ENCODE results near the gene MAPKAPK2.

Gene MAPKAPK2

GRCh38 chr1:206695733-206696132 is 11.0 kb downstream of the MAPKAPK2 start:
- H3K27me3 ChIP-seq (ENCODE audit: low read depth, low read length), result no peaks in the 10 kb centered on the region
- no peaks in the 10 kb centered on the region for H3K9me3 ChIP-seq (ENCODE audit: control insufficient read depth in 1 of 2, low read length in 2 of 2)
- H3K4me3 ChIP-seq (ENCODE audit: low read depth in 1 of 2, low read length in 2 of 2), result no peak overlapping the region
- peaks cover 0 to 10% of the 10 kb centered on the region in 2 donors for H3K36me3 ChIP-seq (ENCODE audit: control insufficient read depth in 1 of 2, insufficient read depth in 2 of 2, low read length in 2 of 2)
- H3K27ac ChIP-seq (ENCODE audit: low read length), result no peak overlapping the region
- peaks cover 50 to 95% of the 10 kb centered on the region in 2 donors for H3K4me1 ChIP-seq (ENCODE audit: control insufficient read depth in 1 of 2, insufficient read depth in 2 of 2, low read length in 2 of 2)

DNA sequence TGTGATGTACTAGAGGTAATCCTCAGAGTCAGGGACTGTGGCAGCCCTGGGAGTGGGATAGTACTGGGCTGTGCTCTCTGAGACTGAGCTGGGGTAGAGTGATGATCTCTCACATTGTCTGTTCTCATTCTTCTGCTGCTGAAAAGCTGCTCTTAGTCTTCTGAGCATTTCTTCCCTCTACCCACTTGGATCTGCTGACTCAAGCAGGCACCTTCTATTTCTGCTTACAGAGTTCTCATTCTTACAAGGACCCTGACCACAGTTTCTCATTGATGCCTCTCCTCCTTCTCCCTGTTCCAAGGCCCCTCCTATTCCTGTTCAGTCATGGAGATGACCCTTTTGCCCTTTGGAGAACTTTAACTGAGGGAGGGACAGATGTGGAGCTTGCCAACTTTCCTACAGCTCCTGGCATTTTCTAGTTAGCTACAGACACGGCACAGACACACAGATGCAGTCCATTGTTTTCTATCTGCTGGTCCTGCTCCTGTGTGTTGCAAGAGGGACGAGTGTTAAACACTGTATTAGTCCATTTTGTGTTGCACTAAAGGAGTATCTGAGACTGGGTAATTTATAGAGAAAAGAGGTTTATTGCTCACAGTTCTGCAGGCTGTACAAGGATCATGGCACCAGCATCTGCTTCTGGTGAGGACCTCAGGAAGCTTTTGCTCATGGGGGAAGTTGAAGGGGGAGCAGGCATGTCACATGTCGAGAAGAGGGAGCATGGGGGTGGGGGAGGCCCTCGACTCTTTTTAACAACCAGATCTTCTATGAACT is 12.3 kb downstream of the MAPKAPK2 start:
- Histone ChIP-seq H3K36me3 (ENCODE audit: control insufficient read depth in 1 of 2, insufficient read depth in 2 of 2, low read length in 2 of 2) (peaks cover 0 to 10% of the 10 kb centered on the region in 2 donors), H3K4me3 (ENCODE audit: low read depth in 1 of 2, low read length in 2 of 2) (no peak overlapping the region), H3K27me3 (ENCODE audit: low read depth, low read length) (no peaks in the 10 kb centered on the region), H3K27ac (ENCODE audit: low read length) (peak overlapping the region; percentile 1), H3K9me3 (ENCODE audit: control insufficient read depth in 1 of 2, low read length in 2 of 2) (no peaks in the 10 kb centered on the region), H3K4me1 (ENCODE audit: control insufficient read depth in 1 of 2, insufficient read depth in 2 of 2, low read length in 2 of 2) (peaks cover 47 to 90% of the 10 kb centered on the region in 2 donors)

DNA sequence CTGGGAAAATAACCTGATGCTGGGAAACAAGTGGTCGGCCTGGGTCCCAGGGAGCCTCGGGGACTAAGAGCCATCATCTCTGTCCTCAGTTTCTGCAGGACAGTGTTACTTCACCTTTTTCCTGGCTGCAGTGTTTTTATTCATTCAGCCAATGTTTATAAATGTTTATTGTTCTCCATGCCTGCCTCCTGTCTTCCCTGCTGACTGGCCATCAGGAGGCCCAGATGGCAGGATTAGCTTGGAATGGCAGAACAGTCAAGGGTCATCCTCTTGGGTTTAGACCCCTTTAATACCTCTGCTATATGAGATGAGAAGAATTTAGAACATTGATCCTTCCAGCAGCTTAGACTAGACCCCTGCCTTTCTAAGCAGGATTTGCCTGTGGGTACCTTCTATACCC is 13.3 kb downstream of the MAPKAPK2 start:
- H3K27ac ChIP-seq (ENCODE audit: low read length), result no peak overlapping the region

DNA sequence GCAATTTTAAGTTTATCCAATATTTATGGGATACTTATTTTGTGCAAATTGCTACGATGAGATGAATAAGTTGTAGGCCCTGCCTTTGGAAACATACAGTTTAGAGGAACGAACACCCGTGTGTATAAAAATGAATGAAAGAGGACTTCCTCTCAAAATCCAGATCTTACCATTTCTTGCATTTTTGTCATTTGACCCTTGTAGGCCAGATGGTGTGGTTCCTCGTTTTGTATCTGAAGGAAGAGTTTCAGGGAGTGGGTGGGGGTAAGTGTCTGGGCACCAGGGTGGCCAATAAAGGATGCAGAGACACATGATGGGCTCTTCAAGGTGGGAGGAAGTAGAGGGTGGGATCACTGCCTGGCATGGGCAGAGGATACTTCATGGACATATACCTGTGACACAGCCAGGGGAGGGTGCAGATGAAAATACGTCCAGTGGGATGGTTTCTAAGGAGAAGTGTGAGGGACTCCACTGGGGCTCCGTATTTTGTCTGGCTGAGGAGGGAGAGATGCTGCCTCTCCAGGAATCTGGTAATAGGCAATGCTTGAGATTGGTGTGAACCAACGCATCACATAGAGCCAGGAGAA is 14.4 kb downstream of the MAPKAPK2 start:
- H3K36me3 ChIP-seq (ENCODE audit: control insufficient read depth in 1 of 2, insufficient read depth in 2 of 2, low read length in 2 of 2), result peaks cover 0 to 10% of the 10 kb centered on the region in 2 donors
- H3K4me3 ChIP-seq (ENCODE audit: low read depth in 1 of 2, low read length in 2 of 2), result no peak overlapping the region
- peaks cover 35 to 82% of the 10 kb centered on the region in 2 donors for H3K4me1 ChIP-seq (ENCODE audit: control insufficient read depth in 1 of 2, insufficient read depth in 2 of 2, low read length in 2 of 2)
- H3K27me3 ChIP-seq (ENCODE audit: low read depth, low read length), result no peaks in the 10 kb centered on the region
- no peaks in the 10 kb centered on the region for H3K9me3 ChIP-seq (ENCODE audit: control insufficient read depth in 1 of 2, low read length in 2 of 2)
- no peak overlapping the region for H3K27ac ChIP-seq (ENCODE audit: low read length)

More for the DNA sequence above, 13.3 kb downstream of the MAPKAPK2 start:
- Histone ChIP-seq H3K27me3 (ENCODE audit: low read depth, low read length) (no peaks in the 10 kb centered on the region), H3K9me3 (ENCODE audit: control insufficient read depth in 1 of 2, low read length in 2 of 2) (no peaks in the 10 kb centered on the region), H3K4me1 (ENCODE audit: control insufficient read depth in 1 of 2, insufficient read depth in 2 of 2, low read length in 2 of 2) (peaks cover 43 to 86% of the 10 kb centered on the region in 2 donors), H3K36me3 (ENCODE audit: control insufficient read depth in 1 of 2, insufficient read depth in 2 of 2, low read length in 2 of 2) (peaks cover 0 to 10% of the 10 kb centered on the region in 2 donors), H3K4me3 (ENCODE audit: low read depth in 1 of 2, low read length in 2 of 2) (no peak overlapping the region)

GRCh38 chr1:206699626-206700025 is 14.9 kb downstream of the MAPKAPK2 start:
- no peaks in the 10 kb centered on the region for H3K9me3 ChIP-seq (ENCODE audit: control insufficient read depth in 1 of 2, low read length in 2 of 2)
- no peak overlapping the region for H3K27ac ChIP-seq (ENCODE audit: low read length)
- H3K4me1 ChIP-seq (ENCODE audit: control insufficient read depth in 1 of 2, insufficient read depth in 2 of 2, low read length in 2 of 2), result peaks cover 30 to 79% of the 10 kb centered on the region in 2 donors
- no peak overlapping the region for H3K4me3 ChIP-seq (ENCODE audit: low read depth in 1 of 2, low read length in 2 of 2)
- no peaks in the 10 kb centered on the region for H3K27me3 ChIP-seq (ENCODE audit: low read depth, low read length)
- peaks cover 0 to 7% of the 10 kb centered on the region in 2 donors for H3K36me3 ChIP-seq (ENCODE audit: control insufficient read depth in 1 of 2, insufficient read depth in 2 of 2, low read length in 2 of 2)

DNA sequence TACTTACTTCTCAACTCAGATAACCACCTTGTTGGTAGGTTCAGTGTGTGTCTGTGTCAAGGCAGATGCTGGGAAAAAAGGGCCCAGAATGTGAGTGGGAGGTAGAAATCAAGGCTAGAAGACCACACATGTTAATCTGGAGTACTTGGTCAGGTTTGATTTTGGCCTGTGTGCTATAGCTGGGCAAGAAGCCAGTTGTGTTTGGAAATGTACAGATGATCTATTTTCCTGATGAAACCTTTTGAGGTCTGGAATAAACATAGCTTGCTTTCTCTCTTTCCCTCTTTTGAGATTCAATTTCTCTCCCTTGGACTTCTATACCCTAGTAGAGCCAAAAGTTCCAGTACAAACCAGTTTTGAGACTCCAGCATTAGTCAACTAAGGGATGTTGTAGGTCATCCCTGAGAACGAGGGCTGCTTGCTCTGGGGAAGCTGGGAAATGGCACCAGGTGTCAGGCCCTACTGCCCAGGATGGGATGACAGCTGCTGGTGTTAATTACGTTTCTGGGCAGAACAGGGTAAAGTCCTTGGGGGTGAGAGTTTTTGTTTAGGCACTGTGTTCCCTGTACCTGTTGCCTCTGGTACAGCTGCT is 15.8 kb downstream of the MAPKAPK2 start:
- Histone ChIP-seq H3K27me3 (ENCODE audit: low read depth, low read length) (no peaks in the 10 kb centered on the region), H3K4me3 (ENCODE audit: low read depth in 1 of 2, low read length in 2 of 2) (no peak overlapping the region), H3K9me3 (ENCODE audit: control insufficient read depth in 1 of 2, low read length in 2 of 2) (no peaks in the 10 kb centered on the region), H3K4me1 (ENCODE audit: control insufficient read depth in 1 of 2, insufficient read depth in 2 of 2, low read length in 2 of 2) (peaks cover 35 to 79% of the 10 kb centered on the region in 2 donors), H3K27ac (ENCODE audit: low read length) (peak overlapping the region; percentile 36), H3K36me3 (ENCODE audit: control insufficient read depth in 1 of 2, insufficient read depth in 2 of 2, low read length in 2 of 2) (peaks cover 0 to 7% of the 10 kb centered on the region in 2 donors)

DNA sequence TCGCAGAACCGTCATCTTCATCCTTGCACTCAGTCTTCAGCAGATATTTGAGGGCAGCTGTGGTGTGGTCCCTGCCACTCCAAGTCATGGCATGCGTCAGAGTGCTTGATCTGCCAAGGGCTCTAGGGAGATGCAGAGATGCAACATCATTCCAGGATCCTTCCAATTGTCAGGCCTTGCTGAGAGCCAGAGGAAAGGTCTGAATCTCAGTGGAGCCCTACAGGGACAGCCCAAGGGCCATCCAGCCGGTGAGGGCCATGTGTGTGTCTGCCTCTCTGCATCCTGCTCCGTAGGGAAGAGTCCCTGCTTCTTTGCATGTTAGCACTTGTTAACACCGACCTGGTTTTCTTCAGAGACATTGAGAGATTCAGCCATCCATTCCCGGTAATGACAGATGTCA is 17.6 kb downstream of the MAPKAPK2 start:
- Histone ChIP-seq H3K36me3 (ENCODE audit: control insufficient read depth in 1 of 2, insufficient read depth in 2 of 2, low read length in 2 of 2) (peaks cover 0 to 7% of the 10 kb centered on the region in 2 donors), H3K27me3 (ENCODE audit: low read depth, low read length) (no peaks in the 10 kb centered on the region), H3K9me3 (ENCODE audit: control insufficient read depth in 1 of 2, low read length in 2 of 2) (no peaks in the 10 kb centered on the region), H3K4me3 (ENCODE audit: low read depth in 1 of 2, low read length in 2 of 2) (no peak overlapping the region), H3K27ac (ENCODE audit: low read length) (no peak overlapping the region), H3K4me1 (ENCODE audit: control insufficient read depth in 1 of 2, insufficient read depth in 2 of 2, low read length in 2 of 2) (peaks cover 43 to 80% of the 10 kb centered on the region in 2 donors)

- Histone ChIP-seq H3K27me3 (ENCODE audit: low read depth, low read length) (no peaks in the 10 kb centered on the region), H3K4me1 (ENCODE audit: control insufficient read depth in 1 of 2, insufficient read depth in 2 of 2, low read length in 2 of 2) (peaks cover 45 to 80% of the 10 kb centered on the region in 2 donors), H3K36me3 (ENCODE audit: control insufficient read depth in 1 of 2, insufficient read depth in 2 of 2, low read length in 2 of 2) (peaks cover 0 to 4% of the 10 kb centered on the region in 2 donors), H3K4me3 (ENCODE audit: low read depth in 1 of 2, low read length in 2 of 2) (no peak overlapping the region), H3K9me3 (ENCODE audit: control insufficient read depth in 1 of 2, low read length in 2 of 2) (no peaks in the 10 kb centered on the region), H3K27ac (ENCODE audit: low read length) (no peak overlapping the region)
Observed at GRCh38 chr1:206702803-206703202, 18.1 kb downstream of the MAPKAPK2 start.

GRCh38 chr1:206703661-206704060 is 19.0 kb downstream of the MAPKAPK2 start:
- Histone ChIP-seq H3K27me3 (ENCODE audit: low read depth, low read length) (no peaks in the 10 kb centered on the region), H3K9me3 (ENCODE audit: control insufficient read depth in 1 of 2, low read length in 2 of 2) (no peaks in the 10 kb centered on the region), H3K4me3 (ENCODE audit: low read depth in 1 of 2, low read length in 2 of 2) (no peak overlapping the region), H3K4me1 (ENCODE audit: control insufficient read depth in 1 of 2, insufficient read depth in 2 of 2, low read length in 2 of 2) (peaks cover 51 to 80% of the 10 kb centered on the region in 2 donors), H3K27ac (ENCODE audit: low read length) (no peak overlapping the region), H3K36me3 (ENCODE audit: control insufficient read depth in 1 of 2, insufficient read depth in 2 of 2, low read length in 2 of 2) (no peaks in the 10 kb centered on the region)

- Histone ChIP-seq H3K36me3 (ENCODE audit: control insufficient read depth in 1 of 2, insufficient read depth in 2 of 2, low read length in 2 of 2) (no peaks in the 10 kb centered on the region), H3K4me3 (ENCODE audit: low read depth in 1 of 2, low read length in 2 of 2) (no peak overlapping the region), H3K9me3 (ENCODE audit: control insufficient read depth in 1 of 2, low read length in 2 of 2) (no peaks in the 10 kb centered on the region), H3K27me3 (ENCODE audit: low read depth, low read length) (no peaks in the 10 kb centered on the region), H3K27ac (ENCODE audit: low read length) (no peak overlapping the region), H3K4me1 (ENCODE audit: control insufficient read depth in 1 of 2, insufficient read depth in 2 of 2, low read length in 2 of 2) (peaks cover 53 to 82% of the 10 kb centered on the region in 2 donors)
Observed at GRCh38 chr1:206704226-206704625, 19.5 kb downstream of the MAPKAPK2 start.

DNA sequence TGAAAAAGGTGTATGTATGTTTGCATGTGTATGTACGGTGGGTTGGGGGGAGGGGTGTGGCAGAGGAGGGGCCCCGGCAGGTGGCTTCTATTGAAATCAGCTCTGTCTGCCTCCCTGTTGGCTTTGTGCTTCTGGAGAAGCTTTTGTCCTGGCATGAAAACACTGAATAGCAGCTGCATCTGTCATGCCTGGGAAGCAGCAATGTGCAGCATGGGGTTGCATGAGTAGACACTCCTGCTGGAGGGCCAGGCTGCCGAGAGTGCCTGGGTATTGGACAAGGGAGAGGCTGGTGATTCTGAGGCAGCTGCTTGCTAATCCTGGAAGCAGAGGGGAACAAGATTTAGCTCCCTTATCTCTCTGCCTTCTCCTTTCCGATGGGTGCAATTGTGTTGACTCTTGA is 20.5 kb downstream of the MAPKAPK2 start:
- Histone ChIP-seq H3K27me3 (ENCODE audit: low read depth, low read length) (no peaks in the 10 kb centered on the region), H3K4me3 (ENCODE audit: low read depth in 1 of 2, low read length in 2 of 2) (peak overlapping the region; percentile 15 to 26), H3K27ac (ENCODE audit: low read length) (peak overlapping the region; percentile 83), H3K4me1 (ENCODE audit: control insufficient read depth in 1 of 2, insufficient read depth in 2 of 2, low read length in 2 of 2) (peaks cover 50 to 82% of the 10 kb centered on the region in 2 donors), H3K36me3 (ENCODE audit: control insufficient read depth in 1 of 2, insufficient read depth in 2 of 2, low read length in 2 of 2) (no peaks in the 10 kb centered on the region), H3K9me3 (ENCODE audit: control insufficient read depth in 1 of 2, low read length in 2 of 2) (no peaks in the 10 kb centered on the region)

Measured in muscle layer of duodenum (tissue), 2 donors.